Stimulated activated CD8-positive, alpha-beta memory T cell treated with anti-CD3 and anti-CD28 coated beads, Interleukin-4, amount 100 ng/mL, for 24 hours (primary cell): ENCODE measurements around the gene PIAS4.
"Not testable (repeated sequence)": the region's sequence is repeated elsewhere in the genome, so short reads cannot be mapped to it uniquely, and the experiment has no call there.

ENCODE experiments used
- DNase-seq: peaks from one replicate; pipeline ENCODE4 v3.0.0-alpha.2; 2020; ENCODE audit warnings: low read depth

The PIAS4 gene

GRCh38 chr19:3998667-3999412 lies 8.7 kb upstream of the PIAS4 start:
- DNase-seq = not testable (repeated sequence)

GRCh38 chr19:4000798-4001197 lies 6.7 kb upstream of the PIAS4 start:
- not testable (repeated sequence) for DNase-seq

GRCh38 chr19:4005436-4005835 lies 2.1 kb upstream of the PIAS4 start:
- not testable (repeated sequence) for DNase-seq

GRCh38 chr19:4007836-4008539 lies 452 bp downstream of the PIAS4 start:
- no peak for DNase-seq

- DNase-seq = no peak
Observed at GRCh38 chr19:4009990-4010807, 2.7 kb downstream of the PIAS4 start.

GRCh38 chr19:4010808-4011110 lies 3.2 kb downstream of the PIAS4 start:
- DNase-seq = no peak

- not testable (repeated sequence) for DNase-seq
Observed at GRCh38 chr19:4011430-4011829, 3.9 kb downstream of the PIAS4 start.

- no peak for DNase-seq
Observed at GRCh38 chr19:4012092-4012974, 4.8 kb downstream of the PIAS4 start.

- no peak for DNase-seq
Observed at GRCh38 chr19:4012975-4013634, 5.6 kb downstream of the PIAS4 start.

- DNase-seq = no peak
Observed at GRCh38 chr19:4013886-4014540, 6.5 kb downstream of the PIAS4 start.

GRCh38 chr19:4014541-4015491 lies 7.3 kb downstream of the PIAS4 start:
- DNase-seq = peak; percentile 31

GRCh38 chr19:4015705-4016402 lies 8.3 kb downstream of the PIAS4 start:
- DNase-seq = no peak

- DNase-seq = no peak
Observed at GRCh38 chr19:4016486-4016885, 8.9 kb downstream of the PIAS4 start.

GRCh38 chr19:4016903-4017638 lies 9.5 kb downstream of the PIAS4 start:
- DNase-seq = no peak

GRCh38 chr19:4018140-4018613 lies 10.6 kb downstream of the PIAS4 start:
- DNase-seq = no peak

GRCh38 chr19:4018775-4019504 lies 11.4 kb downstream of the PIAS4 start:
- DNase-seq = no peak

GRCh38 chr19:4019578-4019977 lies 12.0 kb downstream of the PIAS4 start:
- DNase-seq = no peak
